PC-3 (cell line): ENCODE data around the gene ARL6IP6.

Source experiments
- CTCF ChIP-seq: fragments of 300-600 bp; sonication (generic); conservative IDR thresholded peaks from 2 replicates; pipeline ENCODE4 v1.5.1; 2017; ENCODE audit warnings: antibody characterized with exemption, low read depth, mild to moderate bottlenecking, low read length
- EZH2phosphoT487 ChIP-seq: fragments of 300-600 bp; sonication (generic); IDR thresholded peaks from 2 replicates; pipeline ENCODE4 v1.6.1; 2018; ENCODE audit warnings: mild to moderate bottlenecking, antibody characterized with exemption, low read length, borderline replicate concordance

DNA sequence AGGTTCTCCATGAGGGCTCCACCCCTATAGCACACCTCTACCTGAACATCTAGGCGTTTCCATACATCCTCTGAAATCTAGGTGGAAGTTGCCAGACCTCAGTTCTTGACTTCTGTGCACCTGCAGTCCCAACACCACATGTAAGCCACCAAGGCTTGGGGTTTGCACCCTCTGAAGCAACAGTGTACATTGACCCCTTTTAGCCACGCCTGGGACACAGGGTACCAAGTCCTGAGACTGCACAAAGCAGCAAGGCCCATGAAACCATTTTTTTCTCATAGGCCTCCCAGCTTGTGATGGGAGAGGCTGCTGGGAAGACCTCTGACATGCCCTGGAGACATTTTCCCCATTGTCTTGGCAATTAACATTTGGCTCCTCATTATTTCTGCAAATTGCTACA, 20.0 kb downstream of the ARL6IP6 start:
- TF ChIP-seq CTCF = no peak
- no peak for TF ChIP-seq EZH2phosphoT487
